Neural cell (in vitro differentiated cells): ENCODE measurements around the gene DNAJC7. TPM values are rescaled to one million over a fixed set of nuclear protein-coding genes. Genes with fewer than 3 reads are reported as not detected.

Experiments
- H2AFZ ChIP-seq: fragments of 200-600, 300-800 bp; sonication (generic), shearing (Covaris generic); 2 replicates; pipeline ENCODE4 v1.6.0; 2014; ENCODE audit warnings: low read depth, mild to moderate bottlenecking, antibody characterized with exemption, low read length, moderate library complexity
- H3F3A ChIP-seq: fragments of 200-600 bp; shearing (Covaris generic); 2 replicates; pipeline ENCODE4 v1.6.1; 2016; ENCODE audit warnings: mild to moderate bottlenecking, moderate library complexity, mixed read lengths, antibody characterized with exemption, low read length; ENCODE audit not compliant: insufficient read depth, poor library complexity, severe bottlenecking
- H3K27ac ChIP-seq: fragments of 200-600, 300-800 bp; sonication (generic), shearing (Covaris generic); 2 replicates; pipeline ENCODE4 v1.5.1; 2014; ENCODE audit warnings: mild to moderate bottlenecking, low read length, moderate library complexity
- H3K27me3 ChIP-seq: fragments of 300-800, 200-600 bp; sonication (generic), shearing (Covaris generic); 2 replicates; pipeline ENCODE4 v1.6.0; 2014; ENCODE audit warnings: mild to moderate bottlenecking, low read depth, low read length, moderate library complexity; ENCODE audit not compliant: insufficient read depth
- H3K36me3 ChIP-seq: fragments of 300-800, 200-600 bp; sonication (generic), shearing (Covaris generic); 2 replicates; pipeline ENCODE4 v1.5.1; 2014; ENCODE audit warnings: mild to moderate bottlenecking, antibody characterized with exemption, low read length, moderate library complexity; ENCODE audit not compliant: insufficient read depth
- H3K4me2 ChIP-seq: fragments of 300-800, 200-600 bp; sonication (generic), shearing (Covaris generic); 2 replicates; pipeline ENCODE4 v1.6.0; 2014; ENCODE audit warnings: mild to moderate bottlenecking, low read length
- H3K4me3 ChIP-seq: fragments of 300-800, 200-600 bp; sonication (generic), shearing (Covaris generic); 2 replicates; pipeline ENCODE4 v1.5.1; 2014; ENCODE audit warnings: mild to moderate bottlenecking, low read length, moderate library complexity
- H3K79me2 ChIP-seq: fragments of 200-600 bp; shearing (Covaris generic); replicated peaks from 2 replicates; pipeline ENCODE4 v1.6.0; 2014; ENCODE audit warnings: mild to moderate bottlenecking, low read length, moderate library complexity; ENCODE audit not compliant: insufficient read depth
- H3K9ac ChIP-seq: fragments of 300-800, 200-600 bp; sonication (generic), shearing (Covaris generic); 2 replicates; pipeline ENCODE4 v1.6.1; 2016; ENCODE audit warnings: mild to moderate bottlenecking, low read length, mixed read lengths
- H3K9me2 ChIP-seq: fragments of 200-600 bp; shearing (Covaris generic); 2 replicates; pipeline ENCODE4 v1.6.1; 2016; ENCODE audit warnings: mild to moderate bottlenecking, low read length, mixed read lengths; ENCODE audit not compliant: insufficient read depth
- H3K9me3 ChIP-seq: fragments of 200-600, 300-800 bp; sonication (generic), shearing (Covaris generic); 2 replicates; pipeline ENCODE4 v1.6.1; 2016; ENCODE audit warnings: mild to moderate bottlenecking, mixed run types, low read length, moderate library complexity, mixed read lengths
- H4K20me1 ChIP-seq: fragments of 200-600 bp; shearing (Covaris generic); 2 replicates; pipeline ENCODE4 v1.6.1; 2016; ENCODE audit warnings: mild to moderate bottlenecking, mixed run types; ENCODE audit not compliant: insufficient read depth
- CTCF ChIP-seq: fragments of 450-650 bp; IDR thresholded peaks from 2 replicates; pipeline ENCODE4 v1.5.1; 2014; ENCODE audit warnings: antibody characterized with exemption, mild to moderate bottlenecking, moderate library complexity; ENCODE audit not compliant: poor library complexity, severe bottlenecking
- EP300 ChIP-seq: fragments of 450-650 bp; conservative IDR thresholded peaks from 2 replicates; pipeline ENCODE4 v1.6.1; 2014; ENCODE audit warnings: antibody characterized with exemption, mild to moderate bottlenecking, moderate library complexity; ENCODE audit not compliant: poor library complexity, severe bottlenecking
- POLR2AphosphoS5 ChIP-seq: IDR thresholded peaks from 2 replicates; pipeline ENCODE4 v1.6.1; 2012
- RAD21 ChIP-seq: fragments of 450-650 bp; conservative IDR thresholded peaks from 2 replicates; pipeline ENCODE4 v1.6.1; 2014; ENCODE audit warnings: antibody characterized with exemption, mild to moderate bottlenecking, moderate library complexity
- SMC3 ChIP-seq: fragments of 450-650 bp; conservative IDR thresholded peaks from 2 replicates; pipeline ENCODE4 v1.6.1; 2014; ENCODE audit warnings: antibody characterized with exemption, mild to moderate bottlenecking, moderate library complexity; ENCODE audit not compliant: poor library complexity
- TAF1 ChIP-seq: IDR thresholded peaks from 2 replicates; pipeline ENCODE4 v1.6.1; 2012; ENCODE audit warnings: low read depth
- polyA plus RNA-seq: library from polyadenylated mRNA; depleted of rRNA; stranded (reverse); fragments of >200 nt; gene quantifications from 2 replicates; pipeline ENCODE4 v1.2.3, GENCODE V29; 2014
- TF ChIP-seq, protein P1 (sequence below): IDR thresholded peaks from 2 replicates; pipeline ENCODE4 v1.6.1; 2012; ENCODE audit warnings: borderline replicate concordance

Gene DNAJC7
- polyA plus RNA-seq, 1 donor from 2014 or later, result 126 TPM

DNA sequence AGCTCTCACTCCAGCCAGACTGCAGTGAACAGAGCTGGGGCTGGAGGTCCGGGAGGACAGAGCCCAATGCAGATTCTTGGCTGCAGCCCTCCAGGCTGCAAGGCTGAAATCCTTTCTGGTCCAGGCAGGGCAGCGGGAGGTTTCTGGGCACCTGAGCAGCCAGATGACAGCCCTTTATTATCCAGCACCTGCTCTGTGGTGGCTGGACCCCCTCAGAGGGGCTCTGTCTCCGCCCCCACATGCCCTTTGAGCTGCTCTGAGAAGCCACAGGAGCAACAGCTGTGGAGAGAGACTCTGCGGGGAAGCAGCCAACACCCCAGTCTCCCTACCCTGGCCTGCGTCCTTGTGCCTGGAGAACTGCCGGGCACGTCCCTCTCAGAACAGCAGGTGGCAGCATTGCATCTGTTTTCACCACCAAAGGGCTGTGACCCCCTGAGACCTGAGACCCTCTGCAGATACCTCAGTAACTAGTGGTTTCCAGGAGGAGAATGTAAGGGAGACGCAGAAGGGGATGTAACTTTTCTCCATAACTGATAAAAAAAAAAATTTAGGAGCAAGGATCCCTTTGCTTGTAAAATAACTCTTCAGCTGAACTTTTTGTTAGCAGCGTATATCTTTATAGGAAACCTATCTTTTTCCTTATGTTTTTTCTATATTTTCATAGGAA, 54.3 kb downstream of the DNAJC7 start:
- H3K4me2 ChIP-seq, result no peak overlapping the region
- H3K9ac ChIP-seq, result peak overlapping the region; percentile 10
- peaks cover 8% of the 10 kb centered on the region for H3K79me2 ChIP-seq
- TF ChIP-seq, protein P1, sequence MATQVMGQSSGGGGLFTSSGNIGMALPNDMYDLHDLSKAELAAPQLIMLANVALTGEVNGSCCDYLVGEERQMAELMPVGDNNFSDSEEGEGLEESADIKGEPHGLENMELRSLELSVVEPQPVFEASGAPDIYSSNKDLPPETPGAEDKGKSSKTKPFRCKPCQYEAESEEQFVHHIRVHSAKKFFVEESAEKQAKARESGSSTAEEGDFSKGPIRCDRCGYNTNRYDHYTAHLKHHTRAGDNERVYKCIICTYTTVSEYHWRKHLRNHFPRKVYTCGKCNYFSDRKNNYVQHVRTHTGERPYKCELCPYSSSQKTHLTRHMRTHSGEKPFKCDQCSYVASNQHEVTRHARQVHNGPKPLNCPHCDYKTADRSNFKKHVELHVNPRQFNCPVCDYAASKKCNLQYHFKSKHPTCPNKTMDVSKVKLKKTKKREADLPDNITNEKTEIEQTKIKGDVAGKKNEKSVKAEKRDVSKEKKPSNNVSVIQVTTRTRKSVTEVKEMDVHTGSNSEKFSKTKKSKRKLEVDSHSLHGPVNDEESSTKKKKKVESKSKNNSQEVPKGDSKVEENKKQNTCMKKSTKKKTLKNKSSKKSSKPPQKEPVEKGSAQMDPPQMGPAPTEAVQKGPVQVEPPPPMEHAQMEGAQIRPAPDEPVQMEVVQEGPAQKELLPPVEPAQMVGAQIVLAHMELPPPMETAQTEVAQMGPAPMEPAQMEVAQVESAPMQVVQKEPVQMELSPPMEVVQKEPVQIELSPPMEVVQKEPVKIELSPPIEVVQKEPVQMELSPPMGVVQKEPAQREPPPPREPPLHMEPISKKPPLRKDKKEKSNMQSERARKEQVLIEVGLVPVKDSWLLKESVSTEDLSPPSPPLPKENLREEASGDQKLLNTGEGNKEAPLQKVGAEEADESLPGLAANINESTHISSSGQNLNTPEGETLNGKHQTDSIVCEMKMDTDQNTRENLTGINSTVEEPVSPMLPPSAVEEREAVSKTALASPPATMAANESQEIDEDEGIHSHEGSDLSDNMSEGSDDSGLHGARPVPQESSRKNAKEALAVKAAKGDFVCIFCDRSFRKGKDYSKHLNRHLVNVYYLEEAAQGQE, result no peak
- TF ChIP-seq CTCF, result peak; percentile 90
- TF ChIP-seq EP300, result no peak
- TF ChIP-seq RAD21, result peak; percentile 82
- TF ChIP-seq SMC3, result peak; percentile 81
- no peaks in the 10 kb centered on the region for H3K9me3 ChIP-seq
- H2AFZ ChIP-seq, result no peak overlapping the region
- H3K4me3 ChIP-seq, result no peak overlapping the region
- H3K27me3 ChIP-seq, result no peaks in the 10 kb centered on the region
- H4K20me1 ChIP-seq, result no peaks in the 10 kb centered on the region
- no peaks in the 10 kb centered on the region for H3K36me3 ChIP-seq
- no peaks in the 10 kb centered on the region for H3K9me2 ChIP-seq
- H3F3A ChIP-seq, result no peaks in the 10 kb centered on the region
- H3K27ac ChIP-seq, result no peak overlapping the region

DNA sequence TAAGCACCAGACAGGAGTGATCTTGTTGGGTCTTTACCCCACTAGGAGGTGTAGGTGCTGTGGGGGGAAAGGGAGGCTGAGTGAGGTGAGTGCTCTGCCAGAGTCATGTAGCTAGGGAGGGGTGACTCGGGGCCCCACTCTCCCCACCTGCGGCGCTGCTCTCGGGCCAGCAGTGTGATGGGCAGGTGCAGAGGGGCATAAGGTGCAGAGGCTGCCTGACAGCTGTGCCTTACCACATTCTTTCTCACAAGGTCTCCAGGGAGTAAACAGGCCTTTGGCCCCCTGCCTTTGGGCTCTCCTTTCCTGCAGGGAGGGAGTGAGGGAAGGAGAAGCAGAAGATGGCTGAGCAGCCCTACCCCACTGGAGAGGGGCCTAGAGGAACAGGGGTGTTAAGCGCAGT, 55.1 kb downstream of the DNAJC7 start:
- H2AFZ ChIP-seq, result no peak overlapping the region
- H3K9ac ChIP-seq, result no peak overlapping the region
- no peaks in the 10 kb centered on the region for H3F3A ChIP-seq
- H3K79me2 ChIP-seq, result peaks cover 1% of the 10 kb centered on the region
- no peaks in the 10 kb centered on the region for H4K20me1 ChIP-seq
- no peaks in the 10 kb centered on the region for H3K9me2 ChIP-seq
- H3K27me3 ChIP-seq, result no peaks in the 10 kb centered on the region
- TF ChIP-seq SMC3 (no peak), EP300 (no peak), TAF1 (no peak), POLR2AphosphoS5 (no peak)
- TF ChIP-seq, protein P1, result no peak
- no peak overlapping the region for H3K4me2 ChIP-seq
- no peaks in the 10 kb centered on the region for H3K36me3 ChIP-seq
- no peak overlapping the region for H3K27ac ChIP-seq
- no peaks in the 10 kb centered on the region for H3K9me3 ChIP-seq
- no peak overlapping the region for H3K4me3 ChIP-seq
